ENCODE data around the gene FAM83C.
"Not testable (repeated sequence)": the region's sequence is repeated elsewhere in the genome, so short reads cannot be mapped to it uniquely, and the experiment has no call there.

- TF ChIP-seq, protein P1, sequence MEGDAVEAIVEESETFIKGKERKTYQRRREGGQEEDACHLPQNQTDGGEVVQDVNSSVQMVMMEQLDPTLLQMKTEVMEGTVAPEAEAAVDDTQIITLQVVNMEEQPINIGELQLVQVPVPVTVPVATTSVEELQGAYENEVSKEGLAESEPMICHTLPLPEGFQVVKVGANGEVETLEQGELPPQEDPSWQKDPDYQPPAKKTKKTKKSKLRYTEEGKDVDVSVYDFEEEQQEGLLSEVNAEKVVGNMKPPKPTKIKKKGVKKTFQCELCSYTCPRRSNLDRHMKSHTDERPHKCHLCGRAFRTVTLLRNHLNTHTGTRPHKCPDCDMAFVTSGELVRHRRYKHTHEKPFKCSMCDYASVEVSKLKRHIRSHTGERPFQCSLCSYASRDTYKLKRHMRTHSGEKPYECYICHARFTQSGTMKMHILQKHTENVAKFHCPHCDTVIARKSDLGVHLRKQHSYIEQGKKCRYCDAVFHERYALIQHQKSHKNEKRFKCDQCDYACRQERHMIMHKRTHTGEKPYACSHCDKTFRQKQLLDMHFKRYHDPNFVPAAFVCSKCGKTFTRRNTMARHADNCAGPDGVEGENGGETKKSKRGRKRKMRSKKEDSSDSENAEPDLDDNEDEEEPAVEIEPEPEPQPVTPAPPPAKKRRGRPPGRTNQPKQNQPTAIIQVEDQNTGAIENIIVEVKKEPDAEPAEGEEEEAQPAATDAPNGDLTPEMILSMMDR (IDR thresholded peaks at IDR 0.05) = not testable (repeated sequence)
- not testable (repeated sequence) for TF ChIP-seq POLR2A (IDR thresholded peaks at IDR 0.05)
Measured at GRCh38 chr20:35262321-35262720, 29.9 kb downstream of the FAM83C start.

Data from uterus (tissue), 2 donors.